Tibial artery (tissue), 4 donors: ENCODE results near the gene CHMP6.

Source experiments
- DNase-seq, 2 donors: peaks; one replicate each; pipeline ENCODE4 v3.0.0-alpha.2; 2019
- H3K27ac ChIP-seq, 2 donors: fragments of 200-600 bp; sonication (generic) in 1 of 2; 1 replicate in 1 of 2; 2 replicates in 1 of 2; pipeline ENCODE4 v1.5.1; 2018 to 2019; ENCODE audit warnings: mild to moderate bottlenecking in 1 of 2
- H3K27me3 ChIP-seq, 2 donors: fragments of 200-600 bp; sonication (generic) in 1 of 2; one replicate each; pipeline versions ENCODE4 v1.5.1 to v1.6.0; 2016 to 2019
- H3K36me3 ChIP-seq, 3 donors: fragments of 200-600 bp; sonication (generic) in 2 of 3; one replicate each; pipeline ENCODE4 v1.5.1; 2016 to 2019; ENCODE audit warnings: mild to moderate bottlenecking in 2 of 3
- H3K4me1 ChIP-seq, 4 donors: fragments of 200-600 bp; sonication (generic) in 2 of 4; 1 replicate in 3 of 4; 2 replicates in 1 of 4; pipeline ENCODE4 v1.5.1; 2016 to 2019
- H3K4me3 ChIP-seq, 2 donors: fragments of 200-600 bp; sonication (generic) in 1 of 2; 1 replicate in 1 of 2; 2 replicates in 1 of 2; pipeline ENCODE4 v1.5.1; 2018 to 2019; ENCODE audit warnings: mild to moderate bottlenecking in 2 of 2
- H3K9me3 ChIP-seq, 3 donors: fragments of 200-600 bp; sonication (generic) in 1 of 3; one replicate each; pipeline ENCODE4 v1.5.1; 2016 to 2019
- intact Hi-C: fragments of 100-400 bp; cut with DNase I; formaldehyde crosslinking; loops from one replicate; pipeline ENCODE4 v1.15.0; 2023; ENCODE audit warnings: low total_unique reads
- TF ChIP-seq, protein P1 (sequence below), 2 experiments: fragments of 200-600 bp in 1 of 2; fragments of 450-650 bp in 1 of 2; IDR thresholded peaks; one replicate each; pipeline ENCODE4 v1.5.1; 2017 to 2019; ENCODE audit warnings: antibody characterized with exemption in 2 of 2, mild to moderate bottlenecking in 1 of 2, moderate library complexity in 1 of 2

The CHMP6 gene

DNA sequence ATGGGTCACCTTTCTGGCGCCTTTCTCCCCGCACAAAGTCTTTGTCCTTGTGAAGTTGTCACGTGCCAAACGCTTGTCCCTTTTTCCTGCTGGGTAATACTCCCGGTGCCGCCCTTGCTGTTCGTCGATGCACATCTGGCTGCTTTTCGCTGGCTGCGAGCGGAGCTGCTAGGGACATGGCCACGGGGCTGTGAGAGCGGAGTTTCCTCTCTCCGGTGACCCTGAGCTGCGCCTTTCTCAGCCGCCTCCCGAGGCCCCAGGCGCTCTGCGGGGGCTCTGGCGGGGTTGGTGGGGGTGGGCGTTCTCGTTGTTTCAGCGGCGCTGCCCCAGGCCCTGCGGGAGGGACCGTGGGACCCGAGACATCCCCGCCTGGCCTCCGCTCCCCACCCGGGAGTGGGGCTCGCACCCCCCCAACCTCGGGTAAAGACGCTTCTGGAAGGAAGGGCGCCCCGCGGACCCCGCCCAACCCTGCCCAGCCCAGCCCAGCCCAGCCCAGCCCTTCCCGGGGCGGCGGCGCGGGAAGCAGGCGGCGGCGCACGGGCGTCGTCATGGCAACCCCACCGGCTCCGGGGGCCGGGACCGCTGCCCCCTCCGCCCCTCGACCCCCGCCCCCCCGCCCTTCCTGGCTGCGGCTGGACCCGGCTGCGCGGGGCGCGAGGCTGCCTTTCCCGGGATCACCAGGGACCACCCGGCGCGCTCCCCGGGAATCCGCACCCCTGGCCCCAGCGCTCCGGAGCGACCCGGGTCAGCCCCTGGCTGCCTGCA lies 12.3 kb downstream of the CHMP6 start:
- peak overlapping the region in 1 of 2 donors; percentile 24 for H3K4me3 ChIP-seq
- H3K27me3 ChIP-seq: peaks cover 3 to 21% of the 10 kb centered on the region in 2 donors
- peaks cover 12 to 18% (median 13%) of the 10 kb centered on the region in 3 donors for H3K36me3 ChIP-seq
- no peaks in the 10 kb centered on the region for H3K9me3 ChIP-seq
- H3K4me1 ChIP-seq: peaks cover 0 to 22% (median 18%) of the 10 kb centered on the region in 4 donors
- TF ChIP-seq, protein P1, sequence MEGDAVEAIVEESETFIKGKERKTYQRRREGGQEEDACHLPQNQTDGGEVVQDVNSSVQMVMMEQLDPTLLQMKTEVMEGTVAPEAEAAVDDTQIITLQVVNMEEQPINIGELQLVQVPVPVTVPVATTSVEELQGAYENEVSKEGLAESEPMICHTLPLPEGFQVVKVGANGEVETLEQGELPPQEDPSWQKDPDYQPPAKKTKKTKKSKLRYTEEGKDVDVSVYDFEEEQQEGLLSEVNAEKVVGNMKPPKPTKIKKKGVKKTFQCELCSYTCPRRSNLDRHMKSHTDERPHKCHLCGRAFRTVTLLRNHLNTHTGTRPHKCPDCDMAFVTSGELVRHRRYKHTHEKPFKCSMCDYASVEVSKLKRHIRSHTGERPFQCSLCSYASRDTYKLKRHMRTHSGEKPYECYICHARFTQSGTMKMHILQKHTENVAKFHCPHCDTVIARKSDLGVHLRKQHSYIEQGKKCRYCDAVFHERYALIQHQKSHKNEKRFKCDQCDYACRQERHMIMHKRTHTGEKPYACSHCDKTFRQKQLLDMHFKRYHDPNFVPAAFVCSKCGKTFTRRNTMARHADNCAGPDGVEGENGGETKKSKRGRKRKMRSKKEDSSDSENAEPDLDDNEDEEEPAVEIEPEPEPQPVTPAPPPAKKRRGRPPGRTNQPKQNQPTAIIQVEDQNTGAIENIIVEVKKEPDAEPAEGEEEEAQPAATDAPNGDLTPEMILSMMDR (IDR thresholded peaks at IDR 0.05): no peak
- no peak for DNase-seq
- H3K27ac ChIP-seq: no peak overlapping the region
- intact Hi-C loops: no loop called here

DNA sequence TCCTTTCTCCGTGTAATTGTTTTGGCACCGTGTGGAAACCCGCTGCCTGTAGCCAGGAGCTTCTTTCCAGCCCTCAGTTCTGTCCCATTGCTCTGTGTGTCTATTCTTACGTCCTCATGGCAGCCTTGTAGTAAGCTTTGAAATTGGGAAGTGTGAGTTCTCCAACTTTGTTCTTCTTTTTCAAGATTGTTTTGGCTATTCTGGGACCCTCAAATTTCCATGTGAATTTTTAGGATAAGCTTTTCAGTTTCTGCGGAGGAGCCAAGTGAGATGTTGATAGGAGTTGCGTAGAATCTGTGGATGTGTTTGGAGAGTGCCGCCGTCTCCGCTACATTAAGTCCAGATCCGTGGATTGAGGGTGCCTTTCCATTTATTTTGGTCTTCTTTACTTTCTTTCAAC lies 15.2 kb downstream of the CHMP6 start:
- peaks cover 3 to 21% of the 10 kb centered on the region in 2 donors for H3K27me3 ChIP-seq
- peaks cover 0 to 7% (median 0%) of the 10 kb centered on the region in 3 donors for H3K36me3 ChIP-seq
- peaks cover 0 to 20% (median 16%) of the 10 kb centered on the region in 4 donors for H3K4me1 ChIP-seq
- intact Hi-C loops: no loop called here
- H3K9me3 ChIP-seq: peaks cover 0 to 12% (median 9%) of the 10 kb centered on the region in 3 donors
- TF ChIP-seq, protein P1 (IDR thresholded peaks at IDR 0.05): no peak
- DNase-seq: no peak
- no peak overlapping the region for H3K27ac ChIP-seq
- H3K4me3 ChIP-seq: no peak overlapping the region

DNA sequence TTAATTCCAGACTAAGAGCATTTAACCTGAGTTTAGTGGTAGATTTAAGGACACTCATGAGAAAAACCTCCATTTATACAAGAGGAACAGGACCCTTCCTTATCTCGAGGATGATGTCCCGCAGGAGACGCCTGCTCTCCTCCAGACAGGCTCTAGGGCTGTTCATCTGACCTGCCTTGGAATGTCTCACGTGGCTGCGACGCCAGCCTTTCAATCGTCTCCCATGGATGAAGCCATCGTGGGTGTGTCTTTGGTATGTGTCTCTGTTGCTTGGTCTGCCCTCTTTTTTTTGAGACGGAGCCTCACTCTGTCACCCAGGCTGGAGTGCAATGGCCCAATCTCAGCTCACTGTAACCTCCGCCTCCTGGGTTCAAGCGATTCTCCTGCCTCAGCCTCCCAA lies 16.5 kb downstream of the CHMP6 start:
- Histone ChIP-seq H3K27me3 (peaks cover 3 to 14% of the 10 kb centered on the region in 2 donors), H3K36me3 (peaks cover 0 to 7% (median 0%) of the 10 kb centered on the region in 3 donors), H3K27ac (no peak overlapping the region), H3K4me1 (peaks cover 0 to 12% (median 10%) of the 10 kb centered on the region in 4 donors), H3K4me3 (no peak overlapping the region), H3K9me3 (peaks cover 0 to 12% (median 9%) of the 10 kb centered on the region in 3 donors)
- TF ChIP-seq, protein P1 (IDR thresholded peaks at IDR 0.05): no peak
- no peak for DNase-seq
- intact Hi-C loops: no loop called here

DNA sequence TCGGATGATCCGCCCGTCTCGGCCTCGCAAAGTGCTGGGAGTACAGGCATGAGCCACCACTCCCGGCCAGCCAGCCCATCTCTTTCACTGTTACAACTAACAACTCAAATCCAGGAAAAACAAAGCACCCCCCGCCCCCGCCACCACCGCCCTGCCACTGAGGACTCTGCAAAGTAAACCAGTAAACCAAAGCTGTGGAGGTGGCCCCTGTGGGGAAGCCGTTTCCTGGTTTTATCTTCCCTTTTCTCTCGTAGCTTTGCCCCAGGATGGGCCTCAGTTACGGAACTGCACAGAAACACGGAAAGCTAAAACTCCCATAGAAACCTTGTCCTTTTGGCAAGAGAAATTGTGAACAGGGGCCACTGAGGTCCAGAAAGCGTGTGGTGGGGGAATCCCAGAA lies 17.5 kb downstream of the CHMP6 start:
- H3K27me3 ChIP-seq: peaks cover 0 to 4% of the 10 kb centered on the region in 2 donors
- DNase-seq: no peak

DNA sequence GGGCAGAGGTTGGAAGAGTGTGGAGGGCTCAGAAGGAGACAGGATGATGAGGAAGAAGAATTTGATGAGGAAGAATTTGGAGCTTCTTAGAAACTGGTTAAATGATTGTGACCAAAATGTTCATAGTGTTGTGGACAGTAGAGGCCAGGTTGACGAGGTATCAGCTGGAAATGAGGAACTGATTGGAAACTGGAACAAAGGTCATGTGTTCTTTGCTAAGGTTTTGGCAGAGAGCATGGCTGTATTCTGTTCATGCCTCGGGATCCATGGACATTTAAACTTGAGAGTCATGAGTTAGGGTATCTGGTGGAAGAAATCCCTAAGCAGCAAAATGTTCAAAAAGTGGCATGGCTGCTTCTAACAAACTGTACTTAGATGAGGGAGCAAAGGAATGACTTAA lies 19.3 kb downstream of the CHMP6 start:
- H3K27me3 ChIP-seq: no peaks in the 10 kb centered on the region
- H3K4me1 ChIP-seq: no peaks in the 10 kb centered on the region
- TF ChIP-seq, protein P1 (IDR thresholded peaks at IDR 0.05): no peak
- no peak overlapping the region for H3K27ac ChIP-seq
- no peak for DNase-seq
- intact Hi-C loops: no loop called here
- peaks cover 0 to 12% (median 9%) of the 10 kb centered on the region in 3 donors for H3K9me3 ChIP-seq
- peaks cover 0 to 7% (median 0%) of the 10 kb centered on the region in 3 donors for H3K36me3 ChIP-seq
- no peak overlapping the region for H3K4me3 ChIP-seq

More for the DNA sequence above, 17.5 kb downstream of the CHMP6 start:
- Histone ChIP-seq H3K4me1 (peaks cover 0 to 6% (median 4%) of the 10 kb centered on the region in 4 donors), H3K27ac (no peak overlapping the region), H3K9me3 (peaks cover 0 to 12% (median 9%) of the 10 kb centered on the region in 3 donors), H3K36me3 (peaks cover 0 to 7% (median 0%) of the 10 kb centered on the region in 3 donors), H3K4me3 (no peak overlapping the region)
- TF ChIP-seq, protein P1 (IDR thresholded peaks at IDR 0.05): no peak
- intact Hi-C loops: no loop called here
